Measurements from ENCODE around the gene TOLLIP. TPM values are rescaled to one million over a fixed set of nuclear protein-coding genes. Genes with fewer than 3 reads are reported as not detected.
"Not testable (repeated sequence)": the region's sequence is repeated elsewhere in the genome, so short reads cannot be mapped to it uniquely, and the experiment has no call there.

TOLLIP gene
- total RNA-seq (2022) (64.6 and 78.3 TPM in 2 replicates), Bru-seq, nascent RNA (percentile 64 among the genes with signal in this experiment), BruChase-seq, experiment 1, labeled RNA remaining after a 2-hour chase (percentile 75 among the genes with signal in this experiment), BruChase-seq, experiment 2, labeled RNA remaining after a 6-hour chase (percentile 79 among the genes with signal in this experiment)
- long read RNA-seq, transcript TOLLIP-211 (5 exons, 684 nt) = minor isoform, 9 of 135 reads
- long read RNA-seq, transcript TOLLIP-202 (6 exons, 3,617 nt) = major isoform, 119 of 135 reads
- long read RNA-seq, partial matches to known transcripts = 2 of 135 reads
- long read RNA-seq, other reads (novel, unspliced or antisense) = 5 of 135 reads

GRCh38 chr11:1309498-1310317, at the start of gene TOLLIP:
Gene TOLLIP, minus strand, starts transcription at chr11:1309632. Its CDS starts 134 bp downstream, at chr11:1309498.
- POLR2A ChIA-PET = interaction anchor here (0.7 to 1.1 kb wide), 4 partner anchors 42 to 128 kb away, joined by 3 to 5 read pairs (median 4); partner anchors contain the start of gene BRSK2
- H3K4me3 Mint-ChIP-seq (ENCODE audit: unreplicated experiment) = peak within 1 kb of the TSS; percentile 83
- H3K36me3 ChIP-seq (ENCODE audit: control insufficient read depth, insufficient read depth, low read length) = no peaks in the 10 kb centered on the region; the same call in 1 of the 2 replicates
- peak in 1 of 2 experiments; percentile 15 for TF ChIP-seq CTCF (IDR thresholded peaks at IDR 0.05; ENCODE audit: insufficient read depth in 1 of 2, low read depth in 1 of 2, low read length in 1 of 2, severe bottlenecking in 1 of 2, unreplicated experiment in 1 of 2)
- H3K9me3 ChIP-seq = no peaks in the 10 kb centered on the region
- CTCF ChIA-PET = interaction anchor here (1.0 kb wide), 1 partner anchor 237 kb away, joined by 5 read pairs; no protein-coding TSS in a partner anchor
- peak within 1 kb of the TSS; percentile 83 for H3K4me3 ChIP-seq (ENCODE audit: low read depth, low read length)
- peaks cover 13% of the 10 kb centered on the region for H3K4me1 Mint-ChIP-seq (ENCODE audit: low read depth, unreplicated experiment)
- H3K27me3 ChIP-seq (replicated peaks; ENCODE audit: control insufficient read depth, insufficient read depth, low read length) = no peaks in the 10 kb centered on the region
- H3K27me3 Mint-ChIP-seq (ENCODE audit: insufficient read depth, unreplicated experiment) = no peaks in the 10 kb centered on the region
- intact Hi-C loops (cut with micrococcal nuclease; ENCODE audit: unreplicated experiment) = loop anchor here (2.0 to 5.0 kb wide), 2 partner anchors 47 to 79 kb away; partner anchors contain the start of gene BRSK2
- DNase-seq = peak; percentile 95 to 98
- H3K9me3 Mint-ChIP-seq (ENCODE audit: unreplicated experiment) = no peaks in the 10 kb centered on the region
- peaks cover 27% of the 10 kb centered on the region for H3K4me1 ChIP-seq
- peaks cover under 1% of the 10 kb centered on the region for H3K36me3 Mint-ChIP-seq (ENCODE audit: insufficient read depth, unreplicated experiment)
- H3K27ac Mint-ChIP-seq (ENCODE audit: unreplicated experiment) = peak within 1 kb of the TSS; percentile 69
- TSS peak; percentile 83 for BruUV-seq (replicated peaks)

- H3K9me3 Mint-ChIP-seq (ENCODE audit: unreplicated experiment); CTCF ChIA-PET; H3K4me3 Mint-ChIP-seq (ENCODE audit: unreplicated experiment); intact Hi-C loops (cut with micrococcal nuclease; ENCODE audit: unreplicated experiment); H3K4me3 ChIP-seq (ENCODE audit: low read depth, low read length); H3K36me3 Mint-ChIP-seq (ENCODE audit: insufficient read depth, unreplicated experiment); H3K27ac Mint-ChIP-seq (ENCODE audit: unreplicated experiment); BruUV-seq (replicated peaks); POLR2A ChIA-PET; H3K9me3 ChIP-seq; DNase-seq; H3K27me3 Mint-ChIP-seq (ENCODE audit: insufficient read depth, unreplicated experiment); H3K27me3 ChIP-seq (replicated peaks; ENCODE audit: control insufficient read depth, insufficient read depth, low read length); H3K36me3 ChIP-seq (ENCODE audit: control insufficient read depth, insufficient read depth, low read length): not testable (repeated sequence)
- peaks cover 15% of the 10 kb centered on the region for H3K4me1 Mint-ChIP-seq (ENCODE audit: low read depth, unreplicated experiment)
- H3K4me1 ChIP-seq = peaks cover 12% of the 10 kb centered on the region
These were observed 49.5 kb upstream of the TOLLIP start for GRCh38 chr11:1358931-1359330.

GRCh38 chr11:1358286-1358685, 48.9 kb upstream of the TOLLIP start:
- no peaks in the 10 kb centered on the region for H3K27me3 ChIP-seq (replicated peaks; ENCODE audit: control insufficient read depth, insufficient read depth, low read length)
- H3K9me3 Mint-ChIP-seq (ENCODE audit: unreplicated experiment) = no peaks in the 10 kb centered on the region

More at GRCh38 chr11:1358286-1358685, 48.9 kb upstream of the TOLLIP start:
- Mint-ChIP-seq H3K27me3 (ENCODE audit: insufficient read depth, unreplicated experiment) (peaks cover 4% of the 10 kb centered on the region), H3K27ac (ENCODE audit: unreplicated experiment) (no peak overlapping the region), H3K4me3 (ENCODE audit: unreplicated experiment) (no peak overlapping the region), H3K4me1 (ENCODE audit: low read depth, unreplicated experiment) (peaks cover 15% of the 10 kb centered on the region), H3K36me3 (ENCODE audit: insufficient read depth, unreplicated experiment) (no peaks in the 10 kb centered on the region)
- Histone ChIP-seq H3K36me3 (ENCODE audit: control insufficient read depth, insufficient read depth, low read length) (no peaks in the 10 kb centered on the region), H3K4me1 (peaks cover 12% of the 10 kb centered on the region), H3K4me3 (ENCODE audit: low read depth, low read length) (no peak overlapping the region), H3K9me3 (no peaks in the 10 kb centered on the region; the same call in 1 of the 2 replicates)
- CTCF ChIA-PET = no interaction called here
- DNase-seq = no peak
- TF ChIP-seq CTCF (IDR thresholded peaks at IDR 0.05; ENCODE audit: insufficient read depth in 1 of 2, low read depth in 1 of 2, low read length in 1 of 2, severe bottlenecking in 1 of 2, unreplicated experiment in 1 of 2) = no peak
- intact Hi-C loops (cut with micrococcal nuclease; ENCODE audit: unreplicated experiment) = no loop called here
- POLR2A ChIA-PET = no interaction called here
- BruUV-seq (replicated peaks) = no TSS peak

Data from Caco-2 (cell line).